OCI-LY1 (cell line): ENCODE measurements around the gene TICRR.
A peak's percentile ranks its signal among the peaks of the same experiment; 100 is the strongest.

Experiments
- H2AFZ ChIP-seq: fragments of 200-600 bp; sonication (generic), shearing (Covaris generic); 2 replicates; pipeline ENCODE4 v1.6.0; 2014; ENCODE audit warnings: antibody characterized with exemption, mild to moderate bottlenecking, low read length
- H3F3A ChIP-seq: fragments of 200-600 bp; sonication (generic), shearing (Covaris generic); 2 replicates; pipeline ENCODE4 v1.6.0; 2014; ENCODE audit warnings: mild to moderate bottlenecking, antibody characterized with exemption, low read length, moderate library complexity; ENCODE audit not compliant: insufficient read depth
- H3K27ac ChIP-seq: fragments of 200-600 bp; sonication (generic); 2 replicates; pipeline ENCODE4 v1.5.1; 2014; ENCODE audit warnings: low read length, mixed run types, mild to moderate bottlenecking, low read depth; ENCODE audit not compliant: poor library complexity, severe bottlenecking
- H3K27me3 ChIP-seq: fragments of 200-600 bp; sonication (generic); 2 replicates; pipeline ENCODE4 v1.6.0; 2014; ENCODE audit warnings: antibody characterized with exemption, mild to moderate bottlenecking, low read length, moderate library complexity; ENCODE audit not compliant: insufficient read depth
- H3K36me3 ChIP-seq: fragments of 200-600 bp; sonication (generic); 2 replicates; pipeline ENCODE4 v1.6.1; 2014; ENCODE audit warnings: mild to moderate bottlenecking, antibody characterized with exemption, low read length, moderate library complexity, mixed read lengths; ENCODE audit not compliant: insufficient read depth
- H3K4me1 ChIP-seq: fragments of 200-600 bp; sonication (generic); 2 replicates; pipeline ENCODE4 v1.5.1; 2014; ENCODE audit warnings: mild to moderate bottlenecking, low read length, moderate library complexity; ENCODE audit not compliant: insufficient read depth, severe bottlenecking
- H3K4me2 ChIP-seq: fragments of 200-600 bp; sonication (generic), shearing (Covaris generic); 2 replicates; pipeline ENCODE4 v1.6.1; 2014; ENCODE audit warnings: low read length
- H3K4me3 ChIP-seq: fragments of 200-600 bp; sonication (generic); 2 replicates; pipeline ENCODE4 v1.5.1; 2014; ENCODE audit warnings: low read length, low read depth, mild to moderate bottlenecking, mixed read lengths; ENCODE audit not compliant: poor library complexity, severe bottlenecking
- H3K79me2 ChIP-seq: fragments of 200-600 bp; shearing (Covaris generic); 2 replicates; pipeline ENCODE4 v1.6.1; 2016; ENCODE audit warnings: mixed run types, low read length, mixed read lengths; ENCODE audit not compliant: insufficient read depth
- H3K9ac ChIP-seq: fragments of 200-600 bp; sonication (generic), shearing (Covaris generic); 2 replicates; pipeline ENCODE4 v1.6.1; 2014; ENCODE audit warnings: mild to moderate bottlenecking, low read length, mixed read lengths
- H3K9me2 ChIP-seq: fragments of 200-600 bp; sonication (generic), shearing (Covaris generic); 2 replicates; pipeline ENCODE4 v1.6.1; 2014; ENCODE audit warnings: low read depth, mild to moderate bottlenecking, low read length, mixed read lengths
- H3K9me3 ChIP-seq: fragments of 200-600 bp; shearing (Covaris generic); 2 replicates; pipeline ENCODE4 v1.6.1; 2014; ENCODE audit warnings: low read length, mixed read lengths
- H4K20me1 ChIP-seq: fragments of 200-600 bp; sonication (generic), shearing (Covaris generic); 2 replicates; pipeline ENCODE4 v1.6.0; 2016; ENCODE audit warnings: mild to moderate bottlenecking, low read length; ENCODE audit not compliant: insufficient read depth
- EZH2 ChIP-seq: fragments of 200-600 bp; sonication (generic), shearing (Covaris generic); IDR thresholded peaks from 2 replicates; pipeline ENCODE4 v1.8.0; 2017; ENCODE audit warnings: borderline replicate concordance, mixed run types, mild to moderate bottlenecking, antibody characterized with exemption, low read length, moderate library complexity, mixed read lengths
- TF ChIP-seq, protein P1 (sequence below): fragments of 200-600 bp; sonication (generic), shearing (Covaris generic); IDR thresholded peaks from 2 replicates; pipeline ENCODE4 v1.5.1; 2017; ENCODE audit warnings: mild to moderate bottlenecking, antibody characterized with exemption, low read length, moderate library complexity, mixed read lengths

The TICRR gene

GRCh38 chr15:89575146-89575655 lies at the start of gene TICRR:
TICRR (plus strand) TSS chr15:89575469; CDS start chr15:89575587, 118 bp downstream.
- H2AFZ ChIP-seq, result peak within 1 kb of the TSS; percentile 65; the same call in 1 of the 2 replicates

DNA sequence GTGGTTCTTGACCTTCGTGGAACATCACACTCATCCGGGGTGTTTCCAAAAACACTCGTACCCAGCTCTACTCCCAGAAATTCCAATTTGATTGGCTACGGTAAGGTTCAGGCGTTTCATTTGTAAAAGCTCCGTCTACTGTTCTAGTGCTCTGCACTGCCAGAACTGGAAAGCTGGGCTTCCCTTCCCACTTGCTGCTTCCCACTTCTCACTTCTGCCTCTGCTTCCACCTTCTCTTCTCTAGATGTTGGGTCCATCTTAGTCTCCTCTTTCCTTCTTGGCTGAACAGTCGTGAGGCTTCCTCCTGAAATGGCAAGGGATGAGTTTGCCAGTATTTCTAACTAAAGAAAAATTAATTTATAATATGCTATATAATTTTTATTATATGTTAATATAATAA lies 49.1 kb upstream of the TICRR start:
- Histone ChIP-seq H3K4me3 (no peak overlapping the region), H2AFZ (no peak overlapping the region), H3K9me3 (no peaks in the 10 kb centered on the region), H3K9ac (no peak overlapping the region), H3K9me2 (no peaks in the 10 kb centered on the region), H3K4me1 (no peaks in the 10 kb centered on the region), H3K36me3 (no peaks in the 10 kb centered on the region), H3F3A (no peaks in the 10 kb centered on the region), H3K4me2 (no peak overlapping the region), H3K79me2 (no peaks in the 10 kb centered on the region), H4K20me1 (no peaks in the 10 kb centered on the region), H3K27me3 (no peaks in the 10 kb centered on the region; the same call in none of the 2 replicates), H3K27ac (no peak overlapping the region)
- no peak for TF ChIP-seq EZH2
- TF ChIP-seq, protein P1, sequence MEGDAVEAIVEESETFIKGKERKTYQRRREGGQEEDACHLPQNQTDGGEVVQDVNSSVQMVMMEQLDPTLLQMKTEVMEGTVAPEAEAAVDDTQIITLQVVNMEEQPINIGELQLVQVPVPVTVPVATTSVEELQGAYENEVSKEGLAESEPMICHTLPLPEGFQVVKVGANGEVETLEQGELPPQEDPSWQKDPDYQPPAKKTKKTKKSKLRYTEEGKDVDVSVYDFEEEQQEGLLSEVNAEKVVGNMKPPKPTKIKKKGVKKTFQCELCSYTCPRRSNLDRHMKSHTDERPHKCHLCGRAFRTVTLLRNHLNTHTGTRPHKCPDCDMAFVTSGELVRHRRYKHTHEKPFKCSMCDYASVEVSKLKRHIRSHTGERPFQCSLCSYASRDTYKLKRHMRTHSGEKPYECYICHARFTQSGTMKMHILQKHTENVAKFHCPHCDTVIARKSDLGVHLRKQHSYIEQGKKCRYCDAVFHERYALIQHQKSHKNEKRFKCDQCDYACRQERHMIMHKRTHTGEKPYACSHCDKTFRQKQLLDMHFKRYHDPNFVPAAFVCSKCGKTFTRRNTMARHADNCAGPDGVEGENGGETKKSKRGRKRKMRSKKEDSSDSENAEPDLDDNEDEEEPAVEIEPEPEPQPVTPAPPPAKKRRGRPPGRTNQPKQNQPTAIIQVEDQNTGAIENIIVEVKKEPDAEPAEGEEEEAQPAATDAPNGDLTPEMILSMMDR, result no peak

More at GRCh38 chr15:89575146-89575655, at the start of gene TICRR:
- H3K27ac ChIP-seq, result peak within 1 kb of the TSS; percentile 34
- no peaks in the 10 kb centered on the region for H3K27me3 ChIP-seq
- peaks cover 31% of the 10 kb centered on the region for H3K4me1 ChIP-seq
- H4K20me1 ChIP-seq, result no peaks in the 10 kb centered on the region
- H3K9me3 ChIP-seq, result no peaks in the 10 kb centered on the region
- peak within 1 kb of the TSS; percentile 86 for H3K4me2 ChIP-seq
- 0 out of 2 replicates have a peak, but pooled peaks cover 3% of the 10 kb centered on the region for H3F3A ChIP-seq
- peaks cover 43% of the 10 kb centered on the region for H3K79me2 ChIP-seq
- TF ChIP-seq, protein P1, result no peak
- no peak for TF ChIP-seq EZH2
- H3K4me3 ChIP-seq, result peak within 1 kb of the TSS; percentile 97
- H3K9ac ChIP-seq, result peak within 1 kb of the TSS; percentile 96
- no peaks in the 10 kb centered on the region for H3K9me2 ChIP-seq
- peaks cover 27% of the 10 kb centered on the region for H3K36me3 ChIP-seq

DNA sequence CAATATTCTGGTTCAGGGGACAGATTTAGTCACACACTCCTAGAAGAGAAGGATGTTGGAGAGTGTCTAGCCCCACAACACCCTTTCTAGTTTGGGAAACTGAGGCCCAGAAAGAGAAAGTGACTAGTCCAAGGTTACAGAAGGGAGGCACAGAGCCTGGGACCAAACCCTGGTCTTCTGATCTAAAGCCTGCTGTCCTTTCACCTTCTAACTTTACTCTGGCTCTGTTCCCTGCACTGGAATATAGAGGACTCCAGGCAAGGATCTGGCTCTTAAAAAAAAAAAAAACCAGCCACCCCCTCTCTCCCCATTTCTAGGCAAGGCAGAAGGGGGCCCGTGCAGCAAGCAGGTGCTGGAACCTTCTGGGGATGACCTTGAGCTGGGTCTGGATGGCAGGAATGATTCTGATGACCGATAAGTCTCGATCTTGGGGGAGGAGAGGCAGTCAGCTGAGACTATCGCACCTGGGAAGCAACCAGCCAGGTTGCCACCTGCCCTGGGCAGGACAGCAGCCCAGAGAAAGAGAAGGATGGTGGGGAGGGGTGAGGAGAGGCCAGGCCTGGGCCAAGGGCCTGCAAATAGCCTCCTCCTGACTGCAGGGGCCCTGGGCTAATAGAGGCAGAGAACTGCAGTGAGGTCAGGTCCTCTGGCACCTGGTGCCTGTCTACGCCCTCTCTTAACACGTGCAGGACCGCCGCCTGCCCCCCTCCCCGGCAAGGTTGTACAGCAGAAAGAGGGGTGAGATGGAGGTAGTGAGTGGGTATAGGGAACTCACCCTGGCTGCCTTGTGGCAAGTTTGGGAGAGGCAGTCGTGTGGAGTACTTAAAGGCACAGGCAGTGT lies 48.4 kb upstream of the TICRR start:
- H3K27ac ChIP-seq, result no peak overlapping the region
- H3F3A ChIP-seq, result no peaks in the 10 kb centered on the region
- no peaks in the 10 kb centered on the region for H4K20me1 ChIP-seq
- no peak overlapping the region for H3K4me2 ChIP-seq
- TF ChIP-seq EZH2, result no peak
- TF ChIP-seq, protein P1, result no peak
- no peaks in the 10 kb centered on the region for H3K79me2 ChIP-seq
- no peak overlapping the region for H3K9ac ChIP-seq
- H3K9me2 ChIP-seq, result no peaks in the 10 kb centered on the region
- H3K27me3 ChIP-seq, result no peaks in the 10 kb centered on the region; the same call in 1 of the 2 replicates
- no peak overlapping the region for H3K4me3 ChIP-seq
- H3K36me3 ChIP-seq, result no peaks in the 10 kb centered on the region
- H3K4me1 ChIP-seq, result no peaks in the 10 kb centered on the region
- no peak overlapping the region for H2AFZ ChIP-seq
- H3K9me3 ChIP-seq, result no peaks in the 10 kb centered on the region
